Iris pigment epithelial cell (primary cell): Measurements from ENCODE around the gene ACKR3.

Experiments
- DNase-seq: peaks from one replicate; pipeline ENCODE4 v3.0.0-alpha.2; 2011; ENCODE audit warnings: low read depth

ACKR3 gene

DNA sequence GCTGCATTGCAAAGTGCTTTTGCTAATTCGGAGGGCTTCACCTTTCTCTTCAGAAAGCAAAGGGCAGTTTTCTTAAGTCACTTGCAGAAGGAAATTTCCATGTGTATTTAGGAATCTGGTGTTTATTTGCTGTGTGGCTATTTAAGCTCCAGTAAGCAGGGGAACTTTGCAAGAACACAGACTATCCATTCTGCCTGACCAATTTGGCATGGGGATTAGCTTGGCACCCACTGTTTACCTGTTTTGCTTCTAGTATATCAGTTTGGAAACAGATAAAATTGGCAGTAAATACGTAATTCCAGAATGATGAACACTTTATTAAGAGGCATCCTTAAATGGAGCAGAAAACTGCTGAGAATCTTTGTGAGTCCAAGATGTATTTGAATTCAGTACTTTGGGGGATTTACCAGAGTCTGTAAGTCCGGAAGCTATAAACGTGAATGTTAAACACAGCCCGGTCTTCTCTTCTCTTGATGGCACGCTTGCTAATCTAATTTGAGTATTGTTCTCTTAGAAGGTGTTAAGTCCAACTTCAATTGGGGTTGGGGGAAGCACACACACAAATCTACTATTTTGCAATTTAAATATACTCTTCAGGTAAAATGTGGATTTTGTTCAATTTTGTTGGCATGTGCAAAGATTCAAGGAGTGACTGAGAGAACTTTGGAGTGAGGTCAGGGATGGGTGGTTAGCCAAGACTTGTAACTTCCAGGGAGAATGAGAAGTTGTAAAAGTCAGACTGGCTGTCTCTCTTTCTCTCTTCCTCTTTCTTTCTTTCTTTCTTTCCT, 650 bp downstream of the ACKR3 start:
- DNase-seq = no peak

DNA sequence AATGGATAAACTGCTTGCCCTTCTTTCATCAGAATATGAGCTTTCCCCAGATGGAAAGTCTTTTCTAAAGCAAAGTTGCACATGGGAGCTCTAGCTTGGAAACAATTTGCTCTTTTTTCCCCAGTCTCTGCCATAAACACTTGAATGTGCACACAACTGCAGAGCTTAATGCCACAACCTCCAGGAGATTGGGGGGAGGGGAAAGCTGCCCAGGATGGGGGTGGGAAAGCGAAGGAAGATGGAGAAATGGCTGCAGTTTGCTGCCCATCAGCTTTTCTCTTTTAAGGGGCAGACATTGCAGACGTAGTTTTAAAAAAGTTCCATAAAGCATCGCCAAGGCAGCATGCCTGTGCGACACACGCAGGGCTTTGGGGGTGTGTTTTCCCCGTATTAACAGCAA, 1.5 kb downstream of the ACKR3 start:
- no peak for DNase-seq

DNA sequence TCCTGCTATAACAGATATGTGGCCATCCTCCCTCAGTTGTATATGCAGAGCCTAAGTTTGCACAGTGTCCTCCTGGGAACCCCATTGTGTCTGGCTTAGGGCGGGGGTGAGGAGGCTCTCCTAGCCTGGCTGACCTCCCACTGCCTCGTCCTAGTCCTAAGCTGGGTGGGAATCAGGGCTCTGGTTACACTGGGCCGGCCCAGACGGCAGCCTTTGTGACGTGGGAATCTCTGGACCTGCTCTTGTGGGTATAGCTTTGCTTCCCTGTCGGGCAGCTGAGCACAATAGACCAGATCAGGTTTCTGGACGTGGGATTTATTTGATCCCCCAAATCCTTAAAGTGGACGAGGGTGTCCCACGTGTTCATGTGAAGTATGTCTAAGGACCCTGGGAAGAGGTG, 2.9 kb downstream of the ACKR3 start:
- peak; percentile 6 for DNase-seq

DNA sequence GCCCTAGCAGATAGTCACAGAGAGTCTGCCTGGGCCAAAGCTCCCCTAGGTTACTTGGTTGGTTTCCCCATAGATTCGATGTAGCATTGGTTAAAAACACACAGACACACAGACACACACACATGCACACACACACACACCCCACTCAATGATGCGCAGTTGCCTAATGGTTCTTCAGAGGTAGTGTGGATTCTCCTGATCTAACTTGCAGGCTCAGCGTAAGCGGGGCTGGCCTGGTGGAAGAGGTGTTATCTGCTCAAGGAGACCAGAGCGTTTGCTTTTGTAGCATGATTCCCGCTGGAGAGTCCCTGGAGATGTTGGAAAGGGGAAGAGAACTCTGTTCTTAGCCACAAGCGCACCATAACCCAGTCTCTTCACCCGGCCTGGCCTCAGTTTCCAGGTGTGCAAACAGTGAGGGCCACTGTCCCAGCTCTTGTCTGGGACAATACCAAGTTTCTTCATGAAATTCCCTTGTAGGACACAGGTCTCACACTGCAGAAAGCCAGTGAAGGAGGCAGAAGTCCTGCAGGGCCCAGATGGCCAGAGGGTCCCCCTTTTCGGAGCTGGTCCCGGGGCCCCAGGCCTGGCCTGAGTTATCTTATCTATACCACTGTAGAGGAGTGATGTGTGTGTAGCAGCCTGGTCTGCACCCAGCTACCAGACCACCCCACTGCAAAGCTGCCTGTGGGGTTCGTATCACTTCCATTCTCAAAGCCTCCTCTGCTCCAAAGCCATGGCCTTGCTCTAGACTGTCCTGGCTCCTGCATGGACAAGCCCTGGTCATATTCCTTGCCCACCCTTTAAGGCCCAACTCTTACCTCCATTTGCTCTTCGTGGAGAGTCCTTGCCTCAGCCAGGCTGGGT, 3.7 kb downstream of the ACKR3 start:
- DNase-seq = no peak

DNA sequence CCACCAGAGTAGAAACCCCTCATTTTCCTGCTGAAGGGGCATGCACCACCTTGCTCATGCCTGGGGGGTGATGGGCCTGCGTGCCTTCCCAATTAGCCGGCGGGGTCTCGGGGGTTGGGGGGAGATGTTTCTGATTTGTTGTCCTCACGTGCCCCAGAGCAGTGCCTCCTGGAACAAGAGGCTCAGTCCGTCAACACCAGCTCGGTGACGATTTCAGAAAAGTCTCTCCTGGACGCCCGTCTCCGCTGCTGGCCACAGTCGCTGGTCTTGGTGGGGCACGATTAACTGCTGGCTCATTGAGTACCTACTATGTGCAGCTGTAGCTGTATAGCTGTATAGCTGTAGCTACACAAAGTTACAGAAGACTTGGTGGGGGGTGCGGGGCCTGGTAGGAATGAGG, 4.4 kb downstream of the ACKR3 start:
- DNase-seq = no peak

DNA sequence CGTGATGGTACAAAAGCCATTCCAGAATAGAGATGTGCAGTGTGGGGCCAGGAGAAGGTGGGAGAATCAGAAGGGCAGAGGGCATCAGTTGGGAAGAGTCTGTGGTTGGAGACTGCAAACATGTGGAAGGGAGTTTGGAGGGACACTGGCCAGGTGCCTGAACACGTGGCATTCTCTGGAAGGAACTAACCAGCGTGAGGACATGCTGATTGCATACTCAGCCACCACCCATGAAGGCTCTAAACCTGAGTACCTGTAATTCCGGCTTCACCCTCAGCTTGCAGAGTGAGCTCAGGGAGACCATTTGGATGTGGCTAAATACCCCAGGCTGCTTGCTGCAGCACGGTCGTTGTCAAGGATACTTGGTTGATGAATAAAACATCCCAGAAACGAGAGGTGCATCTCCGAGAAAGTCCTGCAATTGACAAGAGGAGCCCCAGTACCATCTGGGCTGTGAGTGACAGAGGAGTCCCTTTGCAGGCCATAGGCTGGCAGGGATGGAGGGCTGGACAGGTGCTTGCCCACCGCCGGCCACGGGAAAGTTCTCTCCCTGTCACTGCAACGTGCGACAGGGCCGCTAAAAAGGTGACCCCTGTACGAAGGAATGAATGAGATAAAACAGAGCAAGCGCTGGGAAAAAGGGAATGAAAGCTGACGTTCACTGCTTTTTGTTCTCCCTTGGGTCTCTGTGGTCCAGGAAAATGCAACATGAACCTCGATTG, 5.0 kb downstream of the ACKR3 start:
- no peak for DNase-seq

DNA sequence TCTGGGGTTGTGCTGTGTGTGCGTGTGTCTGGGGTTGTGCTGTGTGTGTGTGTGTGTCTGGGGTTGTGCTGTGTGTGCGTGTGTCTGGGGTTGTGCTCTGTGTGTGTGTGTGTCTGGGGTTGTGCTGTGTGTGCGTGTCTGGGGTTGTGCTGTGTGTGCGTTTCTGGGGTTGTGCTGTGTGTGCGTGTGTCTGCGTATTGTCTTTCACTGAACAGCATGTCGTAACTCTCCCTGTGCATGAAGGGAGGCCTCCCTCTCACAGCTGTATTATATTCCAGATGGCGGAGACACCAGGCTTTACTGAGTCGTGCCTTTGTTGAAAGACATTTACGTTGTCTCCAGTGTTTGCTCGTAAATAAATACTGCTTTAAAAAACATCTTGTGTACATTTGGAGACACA, 5.9 kb downstream of the ACKR3 start:
- no peak for DNase-seq

DNA sequence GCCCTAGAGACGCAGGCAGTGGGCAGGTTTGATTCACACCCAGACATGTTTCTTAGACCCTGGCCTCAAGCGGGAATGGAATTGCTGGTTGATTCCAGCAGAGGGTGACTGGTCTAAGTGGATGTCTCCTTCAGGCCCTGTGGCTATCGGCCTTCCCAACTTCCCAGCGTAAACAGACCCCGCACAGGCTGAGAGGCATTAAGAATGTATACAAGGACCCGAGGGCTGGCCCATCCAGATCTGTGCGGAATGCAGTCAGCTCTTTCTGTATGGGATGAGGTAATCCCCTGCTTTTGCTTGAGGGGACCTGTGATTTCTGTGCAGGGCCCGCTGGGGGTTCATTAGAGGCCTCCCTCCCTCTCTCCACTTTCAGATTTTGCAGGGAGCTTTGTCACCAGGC, 6.5 kb downstream of the ACKR3 start:
- peak; percentile 7 for DNase-seq

DNA sequence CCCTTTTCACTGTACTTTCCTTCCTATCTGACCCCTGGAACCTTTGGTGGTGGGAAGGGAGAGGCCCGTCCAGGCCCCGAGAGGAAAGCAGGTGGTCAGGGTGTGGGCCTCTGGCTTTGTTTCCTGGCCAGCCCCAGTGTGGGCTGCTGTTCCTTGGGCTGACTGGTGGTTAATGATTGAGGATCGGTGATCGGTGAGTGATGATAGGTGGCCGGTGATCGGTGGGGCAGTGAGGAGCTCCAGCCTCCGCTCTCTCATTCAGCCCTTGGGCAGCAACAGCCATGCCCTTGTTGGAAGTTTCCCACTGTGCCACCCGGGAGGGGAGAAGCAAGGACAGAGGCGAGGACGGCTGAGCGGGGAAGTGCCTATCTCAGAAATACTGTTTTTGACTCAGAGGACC, 7.3 kb downstream of the ACKR3 start:
- no peak for DNase-seq

DNA sequence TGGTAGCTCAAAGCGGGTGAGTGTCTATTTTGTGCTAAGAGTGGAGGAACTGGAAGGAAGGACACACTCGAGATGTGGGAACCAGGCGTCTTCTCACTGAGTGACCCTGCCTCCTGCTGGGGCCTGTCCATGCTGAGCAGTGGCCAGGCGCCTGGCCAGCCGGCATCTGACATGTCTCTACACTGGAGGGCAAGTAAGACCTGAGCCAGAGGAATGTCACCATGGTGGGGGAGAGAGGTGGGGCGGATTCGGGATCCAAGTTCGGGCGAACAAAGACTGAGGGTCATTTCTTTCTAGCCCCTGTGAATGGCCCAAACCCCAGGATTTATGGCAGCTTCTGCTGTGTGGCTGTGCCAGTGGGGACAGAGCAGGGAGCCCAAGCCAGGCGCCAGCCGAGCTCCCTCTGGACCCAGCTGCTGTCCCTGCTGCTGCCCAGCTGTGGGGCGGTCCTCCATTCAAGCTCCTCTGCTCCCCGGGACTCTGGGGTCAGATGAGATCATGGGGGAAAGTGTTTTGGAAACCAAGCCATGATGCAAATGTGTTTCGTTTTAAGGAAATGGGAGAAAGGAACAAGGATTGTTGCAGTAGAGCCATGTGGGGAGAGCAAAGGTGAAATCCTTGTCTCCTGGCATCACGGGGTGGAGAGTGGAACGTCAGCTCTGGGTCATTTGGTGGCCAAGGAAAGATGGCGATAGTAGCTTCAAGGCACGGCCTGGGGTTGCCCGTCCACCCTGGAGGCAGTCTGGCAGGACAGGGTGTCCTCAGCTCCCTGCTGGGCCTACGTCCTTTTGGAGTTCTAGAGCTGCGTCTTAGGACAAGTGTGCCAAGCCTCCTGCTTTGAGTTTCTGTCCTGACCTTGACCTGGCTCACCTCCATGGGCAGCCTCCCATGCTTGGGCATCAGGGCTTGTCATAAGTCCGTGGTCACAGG, 8.1 kb downstream of the ACKR3 start:
- DNase-seq = no peak

DNA sequence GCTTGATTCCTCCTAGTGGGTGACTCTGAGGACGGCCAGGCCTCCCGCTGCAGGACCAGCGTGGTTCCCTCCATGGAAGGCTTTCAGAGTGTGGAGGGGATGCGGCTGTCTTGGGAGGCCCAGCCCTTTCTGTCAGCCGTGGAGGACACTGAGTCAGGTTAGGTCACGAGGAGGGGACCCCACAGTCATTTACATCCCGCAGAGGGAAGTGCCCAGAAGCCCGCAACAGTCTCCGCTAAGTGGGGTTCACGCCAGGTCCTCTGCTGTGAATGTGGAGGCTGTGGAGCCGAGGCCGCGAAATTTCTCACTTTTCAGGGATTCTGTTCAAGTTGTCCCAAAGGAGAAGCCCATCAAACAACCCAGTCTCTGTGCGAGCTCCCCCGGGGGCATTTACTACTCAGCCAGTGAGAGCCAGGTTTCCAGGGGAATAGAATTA, 8.8 kb downstream of the ACKR3 start:
- DNase-seq = no peak

DNA sequence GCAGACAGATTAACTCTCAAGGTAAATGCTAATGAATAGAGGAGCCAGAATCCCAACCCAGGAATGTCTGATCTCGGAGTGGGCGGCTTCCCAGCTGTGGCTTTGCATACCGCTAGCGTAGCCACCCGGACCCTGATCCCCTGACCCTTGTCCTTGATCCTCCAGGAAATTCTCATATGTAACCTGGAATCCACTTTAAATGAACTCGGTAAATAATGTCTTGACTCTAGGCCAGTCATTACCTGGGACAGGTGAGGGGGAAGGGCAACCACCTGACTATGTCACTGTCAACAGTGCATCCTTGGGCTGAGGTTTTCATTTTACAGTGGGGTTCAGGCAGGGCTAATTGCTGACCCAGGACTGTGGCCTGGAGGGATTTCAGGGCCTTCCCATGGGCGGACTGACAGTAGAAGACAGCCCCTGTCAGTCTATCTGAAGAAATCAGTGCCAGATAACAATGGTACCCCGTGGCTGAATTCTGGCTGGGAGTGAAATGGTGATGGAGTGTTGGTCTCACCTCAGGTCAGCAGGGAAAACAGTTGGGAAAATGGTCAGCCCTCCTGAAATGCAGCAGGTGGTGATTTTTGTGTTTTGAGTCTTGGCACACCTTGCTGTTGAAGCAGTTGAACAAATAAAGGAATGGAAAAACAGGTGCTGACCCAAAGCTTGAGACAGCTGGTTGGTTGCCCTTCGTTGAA, 9.6 kb downstream of the ACKR3 start:
- DNase-seq = no peak

DNA sequence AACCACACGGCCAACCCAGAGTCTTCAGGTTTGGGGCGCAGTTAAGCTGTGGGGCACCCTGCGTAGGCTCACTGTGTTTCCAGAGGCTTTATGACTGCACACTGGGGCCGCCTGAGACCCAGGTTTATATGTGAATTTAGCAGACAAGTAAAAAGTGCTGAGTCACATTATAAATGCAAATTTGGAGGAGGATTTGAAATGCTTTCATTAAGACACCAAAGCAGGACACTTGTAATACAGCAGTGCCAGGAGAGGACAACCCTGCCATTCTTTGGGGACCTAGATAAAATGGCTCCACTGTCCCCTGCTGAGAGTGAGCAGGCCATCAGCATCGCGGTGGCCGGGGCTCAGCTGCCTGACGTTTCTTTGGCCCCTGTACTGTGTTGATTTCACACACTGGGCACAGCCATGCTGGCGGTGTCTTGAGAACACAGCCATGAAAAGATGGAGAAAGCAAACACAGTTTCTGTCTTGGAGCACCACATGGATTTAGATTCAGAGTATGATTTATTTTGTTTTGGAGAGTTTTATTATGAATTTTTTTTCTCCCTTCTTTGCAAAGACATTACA, 10.2 kb downstream of the ACKR3 start:
- no peak for DNase-seq

DNA sequence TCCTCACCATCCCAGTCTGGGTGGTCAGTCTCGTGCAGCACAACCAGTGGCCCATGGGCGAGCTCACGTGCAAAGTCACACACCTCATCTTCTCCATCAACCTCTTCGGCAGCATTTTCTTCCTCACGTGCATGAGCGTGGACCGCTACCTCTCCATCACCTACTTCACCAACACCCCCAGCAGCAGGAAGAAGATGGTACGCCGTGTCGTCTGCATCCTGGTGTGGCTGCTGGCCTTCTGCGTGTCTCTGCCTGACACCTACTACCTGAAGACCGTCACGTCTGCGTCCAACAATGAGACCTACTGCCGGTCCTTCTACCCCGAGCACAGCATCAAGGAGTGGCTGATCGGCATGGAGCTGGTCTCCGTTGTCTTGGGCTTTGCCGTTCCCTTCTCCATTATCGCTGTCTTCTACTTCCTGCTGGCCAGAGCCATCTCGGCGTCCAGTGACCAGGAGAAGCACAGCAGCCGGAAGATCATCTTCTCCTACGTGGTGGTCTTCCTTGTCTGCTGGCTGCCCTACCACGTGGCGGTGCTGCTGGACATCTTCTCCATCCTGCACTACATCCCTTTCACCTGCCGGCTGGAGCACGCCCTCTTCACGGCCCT, 11.2 kb downstream of the ACKR3 start:
- no peak for DNase-seq

DNA sequence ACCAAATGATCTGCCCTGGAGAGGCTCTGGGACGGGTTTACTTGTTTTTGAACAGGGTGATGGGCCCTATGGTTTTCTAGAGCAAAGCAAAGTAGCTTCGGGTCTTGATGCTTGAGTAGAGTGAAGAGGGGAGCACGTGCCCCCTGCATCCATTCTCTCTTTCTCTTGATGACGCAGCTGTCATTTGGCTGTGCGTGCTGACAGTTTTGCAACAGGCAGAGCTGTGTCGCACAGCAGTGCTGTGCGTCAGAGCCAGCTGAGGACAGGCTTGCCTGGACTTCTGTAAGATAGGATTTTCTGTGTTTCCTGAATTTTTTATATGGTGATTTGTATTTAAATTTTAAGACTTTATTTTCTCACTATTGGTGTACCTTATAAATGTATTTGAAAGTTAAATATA, 11.9 kb downstream of the ACKR3 start:
- no peak for DNase-seq

DNA sequence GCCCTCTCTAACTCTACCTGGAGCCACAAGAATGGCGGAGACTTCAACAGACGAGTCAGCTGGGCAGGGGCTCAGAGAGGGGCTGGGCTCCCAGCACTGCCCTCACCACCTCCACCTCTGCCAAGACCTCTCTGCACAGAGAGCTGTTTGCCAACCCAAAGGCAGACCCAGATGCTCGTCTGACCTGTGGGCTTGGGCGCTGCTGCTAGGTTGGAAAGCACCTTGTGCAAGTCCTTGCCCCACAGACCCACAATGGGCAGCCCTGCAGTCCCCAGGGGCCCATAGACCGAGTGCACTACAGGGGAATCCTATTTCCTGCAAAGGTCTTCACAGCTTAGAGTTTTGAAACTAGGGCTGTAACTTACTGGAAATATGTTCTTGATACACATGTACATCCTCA, 13.3 kb downstream of the ACKR3 start:
- DNase-seq = no peak

DNA sequence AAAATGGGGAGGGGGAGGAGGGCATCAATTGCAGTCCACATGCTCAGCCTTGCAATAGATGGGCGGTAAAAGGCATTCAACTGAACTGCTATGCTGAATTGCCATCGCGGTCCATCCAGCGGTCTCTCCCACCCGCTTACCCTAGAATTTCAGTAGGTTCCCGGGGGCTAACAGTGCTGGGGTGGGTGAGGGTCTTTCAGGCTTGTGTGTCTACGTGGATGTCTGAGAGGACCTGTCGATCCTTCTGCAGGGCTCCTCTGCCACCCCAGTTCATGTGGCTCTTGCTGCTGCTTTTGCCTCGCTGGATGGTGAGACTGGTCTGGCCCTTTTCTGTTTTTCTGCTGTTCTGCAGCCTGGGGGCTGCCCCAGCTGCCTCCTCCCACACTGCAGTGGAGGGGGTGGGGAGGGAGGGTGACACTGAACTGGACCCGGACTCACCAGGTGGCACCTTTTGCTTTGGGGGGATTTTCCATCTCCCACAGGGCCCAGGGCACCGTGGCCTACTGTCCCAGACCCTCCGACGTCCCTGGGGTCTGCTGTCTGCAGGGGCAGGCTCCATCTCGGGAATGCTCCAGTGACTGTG, 14.1 kb downstream of the ACKR3 start:
- DNase-seq = no peak

DNA sequence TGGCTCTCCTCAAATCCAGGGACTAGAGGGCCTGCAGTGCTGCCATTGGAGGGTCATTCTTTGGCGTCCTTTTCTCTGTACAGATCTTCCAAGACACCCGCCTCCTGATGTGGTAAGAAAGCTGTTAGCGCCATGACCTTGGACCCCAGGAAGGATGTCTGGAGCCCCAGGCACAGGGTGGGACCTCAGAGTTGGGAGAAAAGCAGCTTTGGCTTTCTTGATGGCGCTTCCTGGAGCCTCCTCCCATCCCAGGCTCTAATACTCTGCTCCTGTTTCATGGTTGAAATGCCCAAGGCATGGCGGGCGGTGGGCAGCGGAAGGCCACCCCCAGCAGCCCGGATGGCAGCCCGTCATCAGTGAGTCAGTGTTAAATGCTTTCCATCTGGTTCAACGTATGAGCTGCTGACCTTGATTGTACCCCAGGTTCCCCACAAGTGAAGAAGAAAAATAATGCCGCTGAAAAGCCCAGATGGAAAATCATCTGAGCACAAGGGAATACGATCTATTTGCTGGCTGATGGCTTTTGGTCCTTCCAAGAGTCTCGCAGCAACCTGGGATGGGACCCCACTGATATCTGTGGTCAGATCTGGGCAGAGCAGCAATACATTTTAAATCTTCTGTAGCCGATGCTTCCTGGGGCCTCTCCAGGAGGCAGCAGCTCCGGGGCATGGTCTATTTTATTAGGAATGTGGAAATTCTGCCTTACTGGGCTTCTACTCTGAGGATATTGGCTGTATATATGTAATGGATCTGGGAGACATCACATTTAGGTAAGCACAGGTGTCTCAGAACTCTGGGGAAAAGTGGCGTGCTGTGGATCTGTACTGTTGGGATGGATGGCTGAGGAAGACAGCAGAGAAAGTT, 15.1 kb downstream of the ACKR3 start:
- DNase-seq = no peak

DNA sequence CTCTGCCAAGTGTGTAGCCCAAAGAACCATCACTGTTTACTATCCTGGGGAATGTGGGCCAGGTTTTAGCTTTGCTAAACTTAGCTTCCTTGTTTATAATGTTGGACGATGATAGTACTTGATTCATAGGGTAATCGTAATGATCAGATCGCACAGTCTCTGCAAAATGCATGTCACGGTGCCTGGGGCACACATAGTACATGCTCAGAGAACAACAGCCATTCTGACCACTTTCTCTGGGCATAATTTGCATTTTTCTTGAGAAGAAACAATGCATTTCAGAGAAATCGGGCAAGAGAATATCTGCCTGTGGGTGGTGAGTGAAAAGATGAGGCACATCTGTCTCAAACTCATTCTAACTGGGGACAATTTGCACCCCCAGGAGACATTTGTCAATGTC, 16.3 kb downstream of the ACKR3 start:
- DNase-seq = no peak
